ENCODE data around the gene TSPO2.

The TSPO2 gene

DNA sequence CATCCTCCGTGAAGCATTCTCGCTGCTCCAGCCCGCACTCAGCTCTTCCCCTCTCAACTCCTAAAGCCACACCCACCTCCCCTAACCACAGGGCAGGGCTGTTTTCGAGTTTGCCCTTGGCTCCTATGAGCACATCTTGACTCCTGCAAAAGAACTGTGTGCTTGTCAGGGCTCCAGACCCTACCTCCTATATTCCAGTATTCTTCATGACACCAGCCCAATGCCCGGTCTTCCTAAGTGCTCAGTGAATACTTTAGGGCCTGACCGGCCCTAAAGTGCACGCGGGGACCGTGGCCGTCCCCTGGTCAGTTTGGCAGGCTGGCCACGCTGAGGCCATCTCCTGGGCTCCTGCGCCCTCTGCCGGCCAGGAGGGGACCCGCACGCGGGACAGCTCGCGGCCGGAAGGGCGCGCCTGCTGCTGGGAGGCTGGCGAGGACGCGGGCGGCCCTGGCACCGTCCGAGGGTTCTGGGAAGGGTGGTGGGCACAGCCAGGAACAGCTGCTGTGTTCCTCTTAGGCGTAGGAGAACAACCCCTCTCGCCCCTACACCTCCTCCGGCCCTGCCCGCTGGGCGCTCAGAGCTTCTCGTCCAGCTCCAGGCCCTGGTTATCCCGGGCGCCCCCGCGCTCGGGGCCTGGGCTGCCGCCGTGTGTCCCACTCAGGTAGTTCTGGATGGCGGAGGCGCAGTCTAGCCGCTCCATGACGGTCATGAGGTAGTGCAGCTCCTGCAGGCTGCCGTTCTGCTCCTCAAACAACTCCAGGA, 14.3 kb upstream of the TSPO2 start:
- Histone ChIP-seq H3K9me3 (ENCODE audit: control insufficient read depth in 1 of 2, low read length in 2 of 2) (no peaks in the 10 kb centered on the region), H3K27me3 (ENCODE audit: low read depth, low read length) (no peaks in the 10 kb centered on the region), H3K4me3 (ENCODE audit: low read depth in 1 of 2, low read length in 2 of 2) (peak overlapping the region; percentile 55 to 68), H3K4me1 (ENCODE audit: control insufficient read depth in 1 of 2, insufficient read depth in 2 of 2, low read length in 2 of 2) (peaks cover 0 to 9% of the 10 kb centered on the region in 2 donors), H3K27ac (ENCODE audit: low read length) (no peak overlapping the region), H3K36me3 (ENCODE audit: control insufficient read depth in 1 of 2, insufficient read depth in 2 of 2, low read length in 2 of 2) (no peaks in the 10 kb centered on the region)

- H3K4me1 ChIP-seq (ENCODE audit: control insufficient read depth in 1 of 2, insufficient read depth in 2 of 2, low read length in 2 of 2) = peaks cover 0 to 9% of the 10 kb centered on the region in 2 donors
- no peaks in the 10 kb centered on the region for H3K27me3 ChIP-seq (ENCODE audit: low read depth, low read length)
- H3K27ac ChIP-seq (ENCODE audit: low read length) = no peak overlapping the region
- peak overlapping the region; percentile 55 to 68 for H3K4me3 ChIP-seq (ENCODE audit: low read depth in 1 of 2, low read length in 2 of 2)
- no peaks in the 10 kb centered on the region for H3K9me3 ChIP-seq (ENCODE audit: control insufficient read depth in 1 of 2, low read length in 2 of 2)
- H3K36me3 ChIP-seq (ENCODE audit: control insufficient read depth in 1 of 2, insufficient read depth in 2 of 2, low read length in 2 of 2) = no peaks in the 10 kb centered on the region
Measured at GRCh38 chr6:41028561-41029412, 13.5 kb upstream of the TSPO2 start.

GRCh38 chr6:41032830-41033229, 9.4 kb upstream of the TSPO2 start:
- H3K27me3 ChIP-seq (ENCODE audit: low read depth, low read length) = no peaks in the 10 kb centered on the region
- no peak overlapping the region for H3K4me3 ChIP-seq (ENCODE audit: low read depth in 1 of 2, low read length in 2 of 2)
- no peak overlapping the region for H3K27ac ChIP-seq (ENCODE audit: low read length)
- no peaks in the 10 kb centered on the region for H3K36me3 ChIP-seq (ENCODE audit: control insufficient read depth in 1 of 2, insufficient read depth in 2 of 2, low read length in 2 of 2)
- peaks cover 0 to 4% of the 10 kb centered on the region in 2 donors for H3K4me1 ChIP-seq (ENCODE audit: control insufficient read depth in 1 of 2, insufficient read depth in 2 of 2, low read length in 2 of 2)
- no peaks in the 10 kb centered on the region for H3K9me3 ChIP-seq (ENCODE audit: control insufficient read depth in 1 of 2, low read length in 2 of 2)

DNA sequence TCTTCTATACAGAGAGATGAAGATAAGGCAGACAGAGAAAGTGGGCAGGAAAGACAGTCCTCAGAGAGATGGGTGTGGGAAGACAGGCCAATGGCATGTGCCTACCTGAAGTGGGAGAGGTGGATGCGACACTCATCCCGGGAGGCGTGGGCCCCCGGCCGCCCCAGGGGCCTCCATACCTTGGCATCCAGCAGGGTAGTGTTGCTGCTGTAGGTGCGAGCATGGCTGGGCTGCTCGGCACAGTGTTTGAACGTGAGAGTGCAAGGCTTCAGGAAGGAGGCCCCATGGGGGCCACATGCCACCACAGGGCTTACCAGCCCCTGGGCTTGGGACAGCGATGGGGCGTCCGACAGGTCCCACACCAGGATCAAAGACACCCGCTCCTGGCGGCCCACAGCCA, 8.5 kb upstream of the TSPO2 start:
- H3K4me1 ChIP-seq (ENCODE audit: control insufficient read depth in 1 of 2, insufficient read depth in 2 of 2, low read length in 2 of 2) = no peaks in the 10 kb centered on the region
- H3K4me3 ChIP-seq (ENCODE audit: low read depth in 1 of 2, low read length in 2 of 2) = no peak overlapping the region
- H3K9me3 ChIP-seq (ENCODE audit: control insufficient read depth in 1 of 2, low read length in 2 of 2) = no peaks in the 10 kb centered on the region
- H3K27me3 ChIP-seq (ENCODE audit: low read depth, low read length) = no peaks in the 10 kb centered on the region
- H3K36me3 ChIP-seq (ENCODE audit: control insufficient read depth in 1 of 2, insufficient read depth in 2 of 2, low read length in 2 of 2) = no peaks in the 10 kb centered on the region
- H3K27ac ChIP-seq (ENCODE audit: low read length) = no peak overlapping the region

- no peaks in the 10 kb centered on the region for H3K4me1 ChIP-seq (ENCODE audit: control insufficient read depth in 1 of 2, insufficient read depth in 2 of 2, low read length in 2 of 2)
Measured at GRCh38 chr6:41036186-41036585, 6.1 kb upstream of the TSPO2 start.

GRCh38 chr6:41036601-41037000, 5.7 kb upstream of the TSPO2 start:
- H3K27me3 ChIP-seq (ENCODE audit: low read depth, low read length) = no peaks in the 10 kb centered on the region
- H3K4me1 ChIP-seq (ENCODE audit: control insufficient read depth in 1 of 2, insufficient read depth in 2 of 2, low read length in 2 of 2) = no peaks in the 10 kb centered on the region
- H3K4me3 ChIP-seq (ENCODE audit: low read depth in 1 of 2, low read length in 2 of 2) = no peak overlapping the region
- H3K9me3 ChIP-seq (ENCODE audit: control insufficient read depth in 1 of 2, low read length in 2 of 2) = no peaks in the 10 kb centered on the region
- H3K36me3 ChIP-seq (ENCODE audit: control insufficient read depth in 1 of 2, insufficient read depth in 2 of 2, low read length in 2 of 2) = no peaks in the 10 kb centered on the region
- H3K27ac ChIP-seq (ENCODE audit: low read length) = no peak overlapping the region

More at GRCh38 chr6:41036186-41036585, 6.1 kb upstream of the TSPO2 start:
- Histone ChIP-seq H3K9me3 (ENCODE audit: control insufficient read depth in 1 of 2, low read length in 2 of 2) (no peaks in the 10 kb centered on the region), H3K36me3 (ENCODE audit: control insufficient read depth in 1 of 2, insufficient read depth in 2 of 2, low read length in 2 of 2) (no peaks in the 10 kb centered on the region), H3K27ac (ENCODE audit: low read length) (no peak overlapping the region), H3K4me3 (ENCODE audit: low read depth in 1 of 2, low read length in 2 of 2) (no peak overlapping the region), H3K27me3 (ENCODE audit: low read depth, low read length) (no peaks in the 10 kb centered on the region)

- Histone ChIP-seq H3K9me3 (ENCODE audit: control insufficient read depth in 1 of 2, low read length in 2 of 2) (no peaks in the 10 kb centered on the region), H3K36me3 (ENCODE audit: control insufficient read depth in 1 of 2, insufficient read depth in 2 of 2, low read length in 2 of 2) (no peaks in the 10 kb centered on the region), H3K27me3 (ENCODE audit: low read depth, low read length) (no peaks in the 10 kb centered on the region), H3K4me3 (ENCODE audit: low read depth in 1 of 2, low read length in 2 of 2) (peak overlapping the region in 1 of 2 donors; percentile 19), H3K27ac (ENCODE audit: low read length) (no peak overlapping the region), H3K4me1 (ENCODE audit: control insufficient read depth in 1 of 2, insufficient read depth in 2 of 2, low read length in 2 of 2) (no peaks in the 10 kb centered on the region)
Measured at GRCh38 chr6:41037107-41037900, 5.0 kb upstream of the TSPO2 start.

- Histone ChIP-seq H3K4me3 (ENCODE audit: low read depth in 1 of 2, low read length in 2 of 2) (peak overlapping the region in 1 of 2 donors; percentile 62), H3K36me3 (ENCODE audit: control insufficient read depth in 1 of 2, insufficient read depth in 2 of 2, low read length in 2 of 2) (no peaks in the 10 kb centered on the region), H3K27ac (ENCODE audit: low read length) (no peak overlapping the region), H3K27me3 (ENCODE audit: low read depth, low read length) (no peaks in the 10 kb centered on the region), H3K9me3 (ENCODE audit: control insufficient read depth in 1 of 2, low read length in 2 of 2) (no peaks in the 10 kb centered on the region), H3K4me1 (ENCODE audit: control insufficient read depth in 1 of 2, insufficient read depth in 2 of 2, low read length in 2 of 2) (no peaks in the 10 kb centered on the region)
Measured at GRCh38 chr6:41038205-41038604, 4.1 kb upstream of the TSPO2 start.

DNA sequence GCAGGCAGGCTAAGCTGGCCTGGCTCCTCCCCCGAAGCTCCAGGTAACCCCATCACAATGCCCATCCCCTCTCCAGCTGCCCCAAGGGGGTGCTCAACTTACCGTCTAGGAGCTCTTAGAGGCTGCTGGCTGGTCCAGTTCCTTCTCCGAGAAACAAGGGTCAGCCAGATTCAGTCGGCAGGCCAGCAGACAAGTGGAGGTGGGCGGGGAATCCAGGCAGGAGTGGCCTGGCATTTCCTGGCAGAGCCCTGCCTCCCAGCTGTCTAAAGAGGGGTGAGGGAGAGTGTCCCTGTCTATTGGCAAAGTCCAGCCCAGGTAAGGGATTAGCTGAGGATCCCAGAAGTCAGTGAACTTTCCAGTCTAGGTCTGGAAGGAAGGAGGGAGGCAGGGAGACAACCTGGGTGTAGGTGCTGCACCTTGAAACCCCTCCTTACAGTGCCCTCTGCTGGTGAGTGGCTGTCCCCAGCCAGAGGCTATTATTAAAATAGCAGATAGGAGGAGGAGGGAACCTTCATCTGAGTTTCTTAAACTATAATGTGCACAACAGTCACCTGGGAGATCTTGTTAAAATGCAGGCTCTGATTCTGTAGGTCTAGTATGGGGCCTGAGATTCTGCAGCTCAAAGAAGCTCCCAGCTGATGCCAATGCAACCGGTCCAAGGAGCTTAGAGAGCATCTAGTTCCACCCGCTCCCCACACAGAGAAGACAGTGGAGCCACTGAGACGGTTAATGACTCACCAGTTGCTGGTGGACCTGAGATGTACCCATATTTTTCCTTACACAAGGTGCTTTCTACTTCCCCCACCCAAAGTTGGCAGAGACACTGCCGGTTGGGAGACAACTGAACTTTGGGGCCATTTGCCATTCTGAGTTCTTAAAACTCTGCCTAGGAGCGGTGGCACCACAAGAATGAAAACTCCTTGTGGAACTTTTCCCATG, 2.9 kb upstream of the TSPO2 start, which contains the start of gene UNC5CL:
Gene UNC5CL (minus strand): TSS at position 162 of the 939 bp plus-strand sequence. CDS start 4,147 bp downstream, outside the sequence.
- H3K27ac ChIP-seq (ENCODE audit: low read length) = peak within 1 kb of the TSS; percentile 79
- H3K27me3 ChIP-seq (ENCODE audit: low read depth, low read length) = no peaks in the 10 kb centered on the region
- H3K4me3 ChIP-seq (ENCODE audit: low read depth in 1 of 2, low read length in 2 of 2) = peak within 1 kb of the TSS in 1 of 2 donors; percentile 62
- no peaks in the 10 kb centered on the region for H3K36me3 ChIP-seq (ENCODE audit: control insufficient read depth in 1 of 2, insufficient read depth in 2 of 2, low read length in 2 of 2)
- no peaks in the 10 kb centered on the region for H3K4me1 ChIP-seq (ENCODE audit: control insufficient read depth in 1 of 2, insufficient read depth in 2 of 2, low read length in 2 of 2)
- no peaks in the 10 kb centered on the region for H3K9me3 ChIP-seq (ENCODE audit: control insufficient read depth in 1 of 2, low read length in 2 of 2)
